ENCODE data around the gene MAP3K19.

The MAP3K19 gene

DNA sequence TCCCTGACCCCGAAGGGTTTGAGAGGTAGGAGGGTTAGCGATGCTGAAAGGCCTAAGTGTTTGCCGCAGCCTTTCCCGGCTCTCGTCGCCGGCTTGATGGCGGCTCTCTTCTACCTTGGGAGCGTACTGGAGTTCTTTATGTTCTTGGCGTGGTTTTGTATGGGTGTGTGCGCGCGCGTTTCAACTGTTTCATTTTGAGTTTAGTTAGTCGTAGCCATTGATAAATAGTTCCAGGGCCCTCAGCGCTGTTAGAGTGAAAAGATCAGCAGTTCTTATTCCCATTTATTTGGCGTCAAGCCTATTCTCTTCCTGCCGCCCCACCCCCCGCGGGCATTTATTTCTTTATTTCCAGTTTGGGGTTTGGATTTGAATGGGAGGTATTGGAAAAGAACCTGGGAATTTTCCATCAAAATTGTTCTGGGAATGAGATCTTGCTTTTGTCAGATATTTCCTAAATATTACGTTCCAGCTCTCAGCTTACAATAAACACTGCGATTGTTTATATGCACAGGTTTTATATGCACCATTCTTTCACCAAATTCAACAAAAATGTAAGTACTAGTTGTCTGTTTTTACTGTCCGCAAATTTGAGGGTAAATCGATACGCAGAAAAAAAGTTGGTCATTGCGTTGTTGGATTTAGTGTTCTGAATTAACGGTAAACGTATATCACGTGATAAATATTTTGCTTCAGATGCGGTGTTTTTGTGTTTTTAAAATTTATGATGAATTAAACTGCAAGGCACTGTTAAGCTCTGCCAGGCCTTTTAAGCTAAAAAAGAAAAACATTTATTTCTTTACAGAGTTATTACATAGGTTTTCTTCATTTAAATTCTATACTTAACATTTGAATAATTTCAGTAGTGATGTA is 127.7 kb downstream of the MAP3K19 start:
- DNase-seq, result peak; percentile 30

DNA sequence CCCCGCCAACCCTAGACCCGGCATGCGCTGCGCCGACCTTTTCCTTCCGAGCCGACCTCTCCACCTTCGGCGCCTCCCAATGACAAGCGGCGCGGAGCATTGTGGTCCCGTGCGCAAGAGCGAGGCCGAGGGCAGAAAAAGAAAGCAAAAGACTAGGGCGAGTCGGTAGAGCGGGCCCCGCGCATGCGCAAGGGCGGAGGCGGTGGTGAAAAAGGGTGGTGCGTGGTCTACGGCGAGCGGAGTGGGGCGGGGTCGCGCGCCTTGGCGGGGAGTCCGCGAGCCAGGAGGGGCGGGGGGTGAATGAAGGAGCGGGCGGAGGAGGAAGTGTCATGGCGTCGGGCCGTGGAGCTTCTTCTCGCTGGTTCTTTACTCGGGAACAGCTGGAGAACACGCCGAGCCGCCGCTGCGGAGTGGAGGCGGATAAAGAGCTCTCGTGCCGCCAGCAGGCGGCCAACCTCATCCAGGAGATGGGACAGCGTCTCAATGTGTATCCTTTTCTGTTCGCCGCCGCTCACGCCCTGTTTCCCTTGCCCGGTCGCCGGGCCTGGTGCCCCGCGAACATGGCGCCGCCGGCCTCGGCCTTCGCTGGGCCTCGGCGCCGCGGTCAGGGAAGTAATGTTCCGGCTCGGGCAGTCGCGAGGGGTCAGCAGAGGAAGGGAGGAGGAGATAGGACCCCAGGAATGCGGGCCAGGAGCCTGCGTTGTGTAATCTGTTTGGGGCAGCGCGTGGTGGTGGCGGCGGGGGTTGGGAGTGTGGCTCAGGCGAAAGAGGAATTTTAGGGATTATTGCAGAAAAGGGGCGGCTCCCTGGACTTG is 128.5 kb downstream of the MAP3K19 start, which contains the start of gene CCNT2:
CCNT2 (plus strand) TSS at position 297 of the 815 bp plus-strand sequence; CDS start at position 330, 33 bp downstream.
- DNase-seq, result peak; percentile 98

GRCh38 chr2:134917888-134918525 is 129.2 kb downstream of the MAP3K19 start:
- DNase-seq, result peak; percentile 98

DNA sequence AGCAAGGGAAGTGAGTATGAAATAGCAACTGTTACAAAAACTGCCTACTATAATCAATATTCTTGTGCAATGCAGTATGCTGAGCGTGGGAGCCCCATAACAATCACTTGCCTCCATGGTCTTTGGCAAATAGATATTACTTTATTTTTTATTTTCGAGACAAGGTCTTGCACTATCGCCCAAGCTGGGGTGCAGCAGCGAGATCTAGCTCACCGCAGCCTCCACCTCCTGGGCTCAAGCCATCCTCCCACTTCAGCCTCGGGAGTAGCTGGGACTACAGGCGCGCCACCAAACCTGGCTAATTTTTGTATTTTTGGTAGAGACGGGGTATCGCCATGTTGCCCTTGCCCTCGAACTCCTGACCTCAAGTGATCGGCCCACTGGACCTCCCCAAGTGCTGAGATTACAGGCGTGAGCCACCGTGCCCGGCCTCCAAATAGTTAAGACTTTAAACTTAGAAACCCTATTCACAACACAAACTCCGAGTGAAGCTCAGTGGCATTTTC is 129.8 kb downstream of the MAP3K19 start:
- DNase-seq, result no peak

Measured in MV-4-11 (cell line).